ENCODE data around the gene PRKCE.

PRKCE gene

GRCh38 chr2:45944074-45944473 lies 292.6 kb downstream of the PRKCE start:
- DNase-seq, result no peak

DNA sequence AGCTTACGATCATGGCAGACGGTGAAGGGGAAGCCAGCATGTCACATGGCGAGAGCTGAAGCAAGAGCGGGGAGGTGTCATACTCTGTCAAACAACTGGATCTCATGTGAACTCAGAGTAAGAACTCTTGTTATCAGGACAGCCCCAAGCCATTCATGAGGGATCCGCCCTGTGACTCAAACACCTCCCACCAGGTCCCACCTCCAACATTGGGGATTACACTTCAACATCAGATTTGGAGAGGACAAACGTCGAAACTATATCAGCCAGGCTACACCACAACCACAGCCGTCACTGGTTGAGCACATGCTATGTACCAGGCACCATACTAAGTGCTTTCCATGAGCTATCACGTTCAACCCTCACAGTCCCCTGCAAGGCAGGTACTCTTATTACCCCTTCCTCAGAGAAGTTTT lies 293.8 kb downstream of the PRKCE start:
- DNase-seq, result no peak

DNA sequence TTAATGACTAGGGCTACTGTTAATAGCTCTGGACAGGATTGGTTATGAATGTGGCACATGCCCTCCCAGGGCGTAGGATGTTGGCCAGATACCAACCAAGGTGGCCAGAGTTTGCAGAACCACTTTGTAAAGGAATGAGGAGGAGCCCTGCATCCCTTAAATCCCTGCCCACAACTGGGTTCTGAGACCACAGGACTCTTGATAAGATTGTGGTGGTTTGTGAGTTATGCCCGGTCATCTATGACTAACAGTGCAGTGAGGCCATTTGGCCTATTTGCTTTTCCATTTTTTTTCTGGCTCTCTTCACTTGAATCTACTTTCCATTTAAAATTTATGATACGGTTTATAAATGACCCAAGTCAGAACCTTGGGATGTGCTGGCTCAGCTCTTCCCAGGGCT lies 294.5 kb downstream of the PRKCE start:
- no peak for DNase-seq

GRCh38 chr2:45950606-45951005 lies 299.1 kb downstream of the PRKCE start:
- no peak for DNase-seq

DNA sequence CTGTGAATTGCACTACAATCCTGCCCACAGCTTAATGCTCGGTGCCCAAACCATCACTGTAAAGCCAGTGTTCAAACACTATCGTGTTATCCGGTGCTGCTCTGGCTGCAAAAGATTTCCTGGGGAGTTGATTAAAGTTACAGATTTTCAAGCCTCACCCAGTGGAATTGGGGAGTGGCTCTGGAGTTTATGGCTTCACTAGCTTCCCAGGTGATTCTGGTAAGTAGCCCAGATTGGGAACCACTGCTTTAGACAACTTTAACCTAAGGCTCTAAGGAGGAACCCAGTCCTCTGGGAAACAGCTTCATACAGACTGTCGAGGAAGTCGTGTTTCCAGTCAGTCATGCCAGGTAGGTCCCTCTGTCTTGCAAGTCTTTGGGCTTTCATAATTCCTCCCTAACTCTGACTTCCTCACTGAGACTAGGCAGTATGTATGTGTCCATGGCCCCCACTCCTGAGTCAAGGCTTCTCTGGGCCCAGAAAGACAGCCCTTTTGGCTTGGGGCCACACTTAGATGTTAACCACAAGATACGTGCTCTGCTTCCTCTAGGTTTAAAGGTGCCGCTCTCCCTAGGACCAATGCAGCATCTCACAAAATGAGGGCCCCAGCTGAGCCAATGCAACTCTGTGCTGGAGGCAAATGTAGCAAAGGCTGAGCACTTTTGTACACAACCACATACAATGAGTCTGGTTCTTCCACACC lies 299.7 kb downstream of the PRKCE start:
- no peak for DNase-seq

DNA sequence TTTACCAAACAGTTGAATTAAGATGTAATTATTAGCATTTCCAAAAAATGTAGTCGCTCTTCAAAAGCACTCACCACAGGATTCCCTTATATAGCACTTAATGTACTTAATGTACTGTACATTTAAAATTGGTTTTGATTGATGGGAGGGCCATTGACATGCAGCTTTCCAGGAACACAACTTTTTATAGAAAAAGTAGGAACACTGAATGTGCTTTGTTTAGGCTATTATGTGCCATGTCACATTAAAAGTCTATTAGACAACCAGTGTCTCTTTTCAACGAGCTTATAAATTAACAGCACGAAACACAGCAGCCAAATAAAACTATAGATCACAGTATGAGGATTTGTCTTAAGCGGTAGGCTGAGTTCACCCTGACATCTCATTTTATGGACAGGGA lies 301.1 kb downstream of the PRKCE start:
- DNase-seq, result no peak

DNA sequence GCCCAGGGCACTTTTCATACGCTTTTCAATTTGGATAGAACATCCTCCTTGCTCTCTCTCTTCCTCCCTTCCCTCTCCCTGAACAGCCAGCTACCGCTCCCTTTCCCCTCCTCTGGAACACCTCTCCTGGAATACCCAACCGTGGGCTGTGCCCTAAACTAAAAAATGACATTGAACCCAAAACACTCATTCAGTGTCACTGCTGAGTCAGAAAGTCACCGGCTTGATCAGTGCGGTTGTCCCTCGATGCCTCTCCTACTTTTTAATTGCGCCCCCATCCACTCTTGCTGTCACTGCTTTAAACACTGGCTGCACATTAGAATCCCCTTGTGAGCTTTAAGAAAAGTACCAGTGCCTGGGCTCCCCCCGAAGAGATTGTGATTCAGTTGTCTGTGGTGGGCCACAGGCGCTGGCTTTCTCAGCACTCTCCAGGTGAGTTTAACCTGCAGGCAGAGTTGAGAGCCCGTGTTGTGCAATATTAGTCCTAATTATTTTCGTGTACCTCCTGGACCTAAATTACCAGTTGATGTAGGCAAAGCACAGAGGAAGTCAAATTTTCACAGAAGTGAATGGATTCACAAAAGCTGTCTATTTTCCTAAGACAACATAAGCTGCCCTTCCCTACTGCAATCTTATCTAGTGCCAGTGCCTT lies 302.0 kb downstream of the PRKCE start:
- no peak for DNase-seq

DNA sequence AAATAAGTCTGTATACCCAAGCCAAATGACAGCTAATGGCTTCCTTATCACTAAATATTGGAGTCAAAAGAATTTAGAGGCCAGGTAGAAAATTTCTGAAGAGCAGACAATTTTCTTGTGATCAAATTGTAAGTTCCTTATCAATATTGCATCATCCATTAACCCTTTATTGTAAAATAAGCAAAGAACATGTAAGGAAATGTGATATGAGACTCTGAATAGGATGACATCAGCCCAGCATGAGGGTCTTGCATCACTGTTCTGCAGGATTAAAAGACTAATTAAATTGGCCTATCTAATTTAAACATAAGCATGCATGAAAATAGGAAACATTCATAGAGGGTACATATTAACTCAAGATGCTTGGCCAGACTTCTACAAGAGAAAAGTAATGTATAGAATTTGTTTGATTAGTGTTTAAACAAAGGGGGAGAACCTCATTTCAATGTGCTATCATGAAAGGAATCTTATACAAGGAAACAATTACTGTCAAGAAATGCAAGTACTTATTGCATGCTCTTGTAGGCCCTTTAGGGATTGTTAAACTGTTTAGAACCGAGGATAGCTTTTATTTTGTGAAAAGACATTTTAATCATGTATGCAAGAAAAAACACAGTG lies 302.9 kb downstream of the PRKCE start:
- DNase-seq, result no peak

- no peak for DNase-seq
Observed at GRCh38 chr2:45957533-45958227, 306.2 kb downstream of the PRKCE start.

GRCh38 chr2:45960057-45960863 lies 308.8 kb downstream of the PRKCE start:
- DNase-seq, result no peak

DNA sequence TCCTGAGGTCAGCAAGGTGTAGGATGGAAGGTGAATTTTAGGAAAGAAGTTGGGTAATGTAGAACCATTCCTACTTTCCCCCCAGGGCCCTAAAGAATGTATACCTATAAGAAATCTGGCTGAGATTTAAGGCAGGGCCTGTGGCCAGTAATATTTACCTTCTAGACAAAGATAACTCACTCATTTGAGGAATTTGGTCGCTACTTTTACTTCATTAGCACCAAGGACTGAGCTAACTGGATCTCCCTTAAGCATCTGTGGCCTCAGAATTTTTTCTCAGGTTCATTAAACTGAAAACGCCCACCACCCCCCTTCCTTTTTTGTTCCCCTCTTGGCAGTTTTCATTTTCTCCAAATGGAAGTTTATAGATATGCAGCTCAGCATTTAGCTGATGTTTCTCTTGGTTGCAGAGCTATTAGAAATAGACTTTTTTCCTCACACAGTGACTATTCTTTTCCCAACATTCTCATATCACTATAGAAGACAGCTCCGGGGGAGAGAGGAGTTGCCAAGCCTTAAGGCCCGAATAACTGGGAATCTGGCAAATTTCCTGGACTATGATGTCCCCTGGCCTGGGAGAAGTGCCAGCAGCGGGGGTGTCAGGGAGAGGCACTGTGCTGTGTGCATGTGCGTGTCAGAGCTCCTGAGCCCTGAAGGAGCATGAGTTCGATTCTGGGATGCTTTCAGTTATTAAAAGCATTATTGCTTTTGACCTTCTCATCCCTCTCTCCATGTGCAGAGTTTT lies 310.9 kb downstream of the PRKCE start:
- DNase-seq, result no peak

DNA sequence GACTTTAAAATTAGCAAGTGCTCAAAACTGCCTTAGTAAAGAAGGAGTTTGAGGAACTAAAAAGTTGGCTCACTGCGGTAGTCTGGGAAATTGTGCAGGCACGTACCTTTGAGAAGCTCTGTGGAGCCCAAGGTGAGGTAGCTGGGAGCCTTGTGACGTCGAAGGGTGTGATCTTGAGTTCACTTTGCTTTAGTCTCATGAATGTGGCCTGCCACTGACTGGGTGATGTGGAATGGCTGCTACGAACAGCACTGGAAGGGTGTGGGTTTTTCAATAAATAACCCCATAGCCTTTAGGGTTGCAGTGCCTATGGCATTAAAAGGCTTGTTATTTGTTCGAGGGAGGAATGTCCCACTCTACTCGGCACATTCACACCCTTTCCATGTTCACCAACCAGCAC lies 312.3 kb downstream of the PRKCE start:
- no peak for DNase-seq

GRCh38 chr2:45964223-45964841 lies 312.9 kb downstream of the PRKCE start:
- DNase-seq, result no peak

DNA sequence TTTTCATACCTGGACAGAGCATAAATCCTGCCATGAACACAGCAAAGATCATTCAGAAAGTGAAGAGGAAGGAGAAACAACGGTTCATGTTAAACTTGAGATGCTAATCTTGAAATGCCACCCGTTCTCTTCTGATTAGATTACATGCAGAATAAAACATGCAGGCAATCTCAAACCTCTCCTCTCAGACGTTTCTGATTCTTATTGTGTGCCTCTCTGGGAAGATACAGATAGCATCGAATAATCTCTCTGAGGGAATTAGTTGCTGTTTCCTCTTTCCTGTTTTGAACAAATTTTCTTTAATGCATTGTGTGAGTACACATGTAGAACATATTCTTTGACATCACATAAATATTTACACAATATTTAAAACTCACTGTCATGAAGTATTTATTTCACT lies 313.4 kb downstream of the PRKCE start:
- DNase-seq, result no peak

GRCh38 chr2:45965871-45966498 lies 314.5 kb downstream of the PRKCE start:
- no peak for DNase-seq

DNA sequence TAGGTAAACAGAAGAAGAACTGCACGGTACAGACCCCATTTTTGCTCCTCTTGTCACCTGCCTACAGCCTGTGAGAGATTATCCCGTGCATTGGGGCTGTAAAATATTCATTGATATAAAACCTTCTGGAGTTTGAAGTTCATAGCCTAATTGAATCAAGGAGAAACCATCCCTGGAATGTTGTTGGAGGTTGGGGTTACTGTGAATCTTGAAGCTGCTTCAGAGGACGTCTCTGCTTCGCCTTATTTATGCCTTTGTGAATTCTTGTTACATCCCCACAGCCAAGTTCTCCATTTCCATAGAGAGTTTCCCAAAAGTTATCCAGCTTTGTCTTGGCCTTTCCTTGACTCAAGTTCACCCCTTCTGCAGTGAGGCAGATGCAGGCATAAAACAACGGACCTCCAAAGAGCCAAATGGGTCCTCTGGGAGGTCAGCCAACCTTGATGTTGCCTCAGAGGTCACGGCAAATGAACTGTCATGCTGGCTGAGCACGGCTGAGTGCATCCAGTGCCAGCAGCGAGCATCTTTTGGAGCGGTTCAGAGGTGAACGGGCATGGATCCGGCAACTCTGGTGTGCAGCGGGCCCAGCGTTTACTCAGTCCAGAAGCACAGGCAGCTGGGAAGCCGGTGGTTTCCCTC lies 317.6 kb downstream of the PRKCE start:
- DNase-seq, result no peak

DNA sequence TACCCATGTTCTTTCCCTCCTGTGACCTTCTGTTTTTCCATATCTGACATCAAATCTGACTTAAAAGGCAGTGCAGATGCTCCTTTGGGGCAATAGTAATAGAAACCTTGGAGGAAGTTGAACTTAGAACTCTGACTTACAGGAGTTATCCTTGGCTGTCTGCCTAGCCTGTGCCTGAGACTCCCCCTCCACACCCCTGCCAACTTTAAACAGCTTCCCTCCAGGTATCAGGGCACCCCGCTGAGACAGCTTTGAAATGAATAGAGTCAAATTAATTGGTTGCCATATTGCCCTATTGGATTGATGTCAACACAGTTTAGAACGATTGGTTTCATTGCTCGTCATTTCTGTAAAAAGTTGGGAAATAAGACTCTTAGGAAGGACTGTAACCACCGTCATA lies 322.0 kb downstream of the PRKCE start:
- no peak for DNase-seq

GRCh38 chr2:45974056-45974455 lies 322.6 kb downstream of the PRKCE start:
- DNase-seq, result no peak

DNA sequence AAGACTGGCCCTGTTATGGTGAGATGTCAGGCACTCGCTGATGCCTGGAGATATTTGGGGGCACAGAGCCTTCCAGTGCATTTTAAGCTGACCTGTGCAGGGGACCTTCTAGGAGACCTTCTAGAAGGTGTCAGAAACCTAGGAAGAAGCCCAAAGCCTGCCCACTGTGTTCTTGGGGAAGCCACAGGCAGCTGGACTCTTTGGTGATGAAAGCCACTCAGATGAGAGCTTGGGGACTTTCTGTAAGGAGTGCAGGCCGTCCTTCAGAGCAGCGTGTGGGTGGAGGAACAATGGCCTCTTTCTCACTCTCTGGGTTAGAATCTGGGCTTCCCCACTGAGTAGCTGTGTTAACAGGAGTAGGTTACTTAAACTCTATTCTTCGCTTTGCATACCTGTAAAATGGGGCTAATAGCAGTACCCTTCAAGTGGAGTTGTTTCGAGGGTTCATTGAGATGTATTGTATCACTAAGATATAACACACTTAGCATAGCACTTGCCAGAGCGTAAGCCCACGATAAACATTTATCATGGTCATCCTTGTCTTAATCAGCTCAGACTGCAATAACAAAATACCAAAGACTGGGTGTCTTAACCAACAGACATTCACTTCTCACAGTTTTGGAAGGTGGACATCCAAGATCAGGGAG lies 323.4 kb downstream of the PRKCE start:
- DNase-seq, result no peak
